HG03139 (cell line): ENCODE measurements around the gene LRGUK.
"Not testable (repeated sequence)": the region's sequence is repeated elsewhere in the genome, so short reads cannot be mapped to it uniquely, and the experiment has no call there.

Experiments used
- ATAC-seq: cut with Tn5 transposase; IDR thresholded peaks from one replicate; pipeline ENCODE4 v1.9.1; 2021; ENCODE audit not compliant: unreplicated experiment

Gene LRGUK

GRCh38 chr7:134231296-134231695, 104.2 kb downstream of the LRGUK start:
- not testable (repeated sequence) for ATAC-seq

- ATAC-seq: no peak
These were observed 107.1 kb downstream of the LRGUK start for GRCh38 chr7:134234216-134234615.

- no peak for ATAC-seq
These were observed 118.1 kb downstream of the LRGUK start for GRCh38 chr7:134245253-134245652.

- ATAC-seq: no peak
These were observed 119.2 kb downstream of the LRGUK start for GRCh38 chr7:134246347-134246746.

- ATAC-seq: no peak
These were observed 119.6 kb downstream of the LRGUK start for GRCh38 chr7:134246761-134247160.

- no peak for ATAC-seq
These were observed 121.1 kb downstream of the LRGUK start for GRCh38 chr7:134248196-134248595.

GRCh38 chr7:134254311-134254710, 127.2 kb downstream of the LRGUK start:
- ATAC-seq: no peak

- ATAC-seq: no peak
These were observed 128.7 kb downstream of the LRGUK start for GRCh38 chr7:134255814-134256213.

GRCh38 chr7:134262322-134262721, 135.2 kb downstream of the LRGUK start:
- ATAC-seq: no peak

GRCh38 chr7:134276951-134277350, 149.8 kb downstream of the LRGUK start:
- no peak for ATAC-seq

- ATAC-seq: no peak
These were observed 151.5 kb downstream of the LRGUK start for GRCh38 chr7:134278502-134279153.

GRCh38 chr7:134279336-134279735, 152.2 kb downstream of the LRGUK start:
- no peak for ATAC-seq

GRCh38 chr7:134279898-134280297, 152.8 kb downstream of the LRGUK start:
- no peak for ATAC-seq

- ATAC-seq: no peak
These were observed 153.4 kb downstream of the LRGUK start for GRCh38 chr7:134280508-134280907.

GRCh38 chr7:134284011-134284410, 156.9 kb downstream of the LRGUK start:
- ATAC-seq: no peak

GRCh38 chr7:134284952-134285351, 157.8 kb downstream of the LRGUK start:
- ATAC-seq: no peak

- ATAC-seq: no peak
These were observed 160.9 kb downstream of the LRGUK start for GRCh38 chr7:134287916-134288659.

- ATAC-seq: no peak
These were observed 162.3 kb downstream of the LRGUK start for GRCh38 chr7:134289423-134289822.

GRCh38 chr7:134289841-134290240, 162.7 kb downstream of the LRGUK start:
- no peak for ATAC-seq

- ATAC-seq: no peak
These were observed 163.1 kb downstream of the LRGUK start for GRCh38 chr7:134290286-134290685.

- ATAC-seq: peak; percentile 100
These were observed 166.0 kb downstream of the LRGUK start for GRCh38 chr7:134293002-134293740.

- ATAC-seq: not testable (repeated sequence)
These were observed 168.8 kb downstream of the LRGUK start for GRCh38 chr7:134295982-134296381.
